K562 (cell line): ENCODE results near the gene NBEAL1. TPM values are rescaled to one million over a fixed set of nuclear protein-coding genes. Genes with fewer than 3 reads are reported as not detected.

Source experiments
- CBX2 ChIP-seq: fragments of 200-600 bp; sonication (generic); IDR thresholded peaks from one replicate; pipeline ENCODE4 v1.6.1; 2012; ENCODE audit warnings: mild to moderate bottlenecking, low read length, inconsistent platforms; ENCODE audit not compliant: insufficient read depth, poor library complexity, severe bottlenecking
- DLX4 ChIP-seq: fragments of 250-450 bp; sonication (Bioruptor Pico); IDR thresholded peaks from 2 replicates; pipeline ENCODE4 v1.6.1; 2021; ENCODE audit warnings: mild to moderate bottlenecking
- E2F1 ChIP-seq: sonication (generic); formaldehyde crosslinking; IDR thresholded peaks from 2 replicates; pipeline ENCODE4 v1.8.1; 2023; ENCODE audit warnings: mild to moderate bottlenecking, missing genetic modification reagents, moderate library complexity
- LCOR ChIP-seq: sonication (generic); formaldehyde crosslinking; IDR thresholded peaks from 2 replicates; pipeline ENCODE4 v1.8.0; 2022; ENCODE audit warnings: mild to moderate bottlenecking, missing genetic modification reagents
- MCM3 ChIP-seq: fragments of 450-650 bp; IDR thresholded peaks from 2 replicates; pipeline ENCODE4 v1.6.1; 2016
- MED1 ChIP-seq: sonication (generic); formaldehyde crosslinking; IDR thresholded peaks from 2 replicates; pipeline ENCODE4 v1.8.1; 2023; ENCODE audit warnings: missing genetic modification reagents, borderline replicate concordance
- NCOA4 ChIP-seq: fragments of 450-650 bp; IDR thresholded peaks from 2 replicates; pipeline ENCODE4 v1.6.1; 2018; ENCODE audit warnings: mild to moderate bottlenecking; ENCODE audit not compliant: partially characterized antibody
- NFRKB ChIP-seq: fragments of 450-650 bp; IDR thresholded peaks from 2 replicates; pipeline ENCODE4 v1.6.1; 2016; ENCODE audit warnings: low read depth
- NFXL1 ChIP-seq: fragments of 450-650 bp; formaldehyde crosslinking; IDR thresholded peaks from 2 replicates; pipeline ENCODE4 v1.4.0; 2021; ENCODE audit warnings: mild to moderate bottlenecking
- PHB2 ChIP-seq: fragments of 450-650 bp; IDR thresholded peaks from 2 replicates; pipeline ENCODE4 v1.6.1; 2017; ENCODE audit warnings: low read depth
- RBBP5 ChIP-seq: fragments of 200-600 bp; sonication (generic); IDR thresholded peaks from 2 replicates; pipeline ENCODE4 v1.6.1; 2012; ENCODE audit warnings: borderline replicate concordance, mild to moderate bottlenecking, low read length, control low read depth, inconsistent platforms; ENCODE audit not compliant: insufficient read depth, poor library complexity, severe bottlenecking
- RBM34 ChIP-seq: fragments of 200-400 bp; formaldehyde crosslinking; IDR thresholded peaks from 2 replicates; pipeline ENCODE4 v1.6.1; 2018; ENCODE audit warnings: low read length, borderline replicate concordance; ENCODE audit not compliant: insufficient read depth
- SAP30 ChIP-seq: fragments of 200-600 bp; sonication (generic); IDR thresholded peaks from 2 replicates; pipeline ENCODE4 v1.6.1; 2012; ENCODE audit warnings: borderline replicate concordance, low read depth, mild to moderate bottlenecking, moderate library complexity, low read length, control low read depth, inconsistent platforms; ENCODE audit not compliant: insufficient read depth, poor library complexity, severe bottlenecking
- TAF1 ChIP-seq: IDR thresholded peaks from 2 replicates; pipeline ENCODE4 v1.6.1; 2011; ENCODE audit warnings: mild to moderate bottlenecking, low read length, moderate library complexity; ENCODE audit not compliant: insufficient read depth, control insufficient read depth, severe bottlenecking; ENCODE audit errors: extremely low read depth
- TAF7 ChIP-seq: fragments of 450-650 bp; IDR thresholded peaks from 2 replicates; pipeline ENCODE4 v1.6.1; 2016; ENCODE audit warnings: missing genetic modification characterization, missing compliant biosample characterization
- TFE3 ChIP-seq: fragments of 450-650 bp; formaldehyde crosslinking; IDR thresholded peaks from 2 replicates; pipeline ENCODE4 v1.4.0; 2020; ENCODE audit warnings: mild to moderate bottlenecking, mixed read lengths
- ZBTB43 ChIP-seq: sonication (generic); formaldehyde crosslinking; IDR thresholded peaks from 2 replicates; pipeline ENCODE4 v1.8.0; 2023; ENCODE audit warnings: mild to moderate bottlenecking, missing genetic modification reagents
- ZNF445 ChIP-seq: fragments of 250-450 bp; sonication (Bioruptor Pico); IDR thresholded peaks from 2 replicates; pipeline ENCODE4 v1.4.0; 2020; ENCODE audit warnings: low read depth, mild to moderate bottlenecking, moderate library complexity
- polyA plus RNA-seq, 8 experiments: library from polyadenylated mRNA; depleted of rRNA in 4 of 8; stranded (reverse) in 5 of 8; unstranded in 3 of 8; fragments of >200 nt; fragmentation: Nextera tagmentation in 2 of 8; fragmentation: Illumina TruSeq in 1 of 8; extraction: Ambion mirVana in 2 of 8; extraction: Trizol in 1 of 8; gene quantifications; 2 replicates each; pipeline versions ENCODE4 v1.2.1 to v1.2.3, GENCODE V29; 2011 to 2014; ENCODE audit warnings: inconsistent platforms in 1 of 8, missing spikeins in 1 of 8
- total RNA-seq, 7 experiments: library from RNA; depleted of rRNA in 6 of 7; stranded (reverse); fragments of >200 nt in 6 of 7; fragmentation: Illumina TruSeq in 2 of 7; extraction: Trizol in 2 of 7; gene quantifications; 2 replicates each; pipeline versions ENCODE4 v1.2.1 to v1.2.3, GENCODE V29; 2011 to 2021; ENCODE audit warnings: low replicate concordance in 1 of 7
- TF ChIP-seq, protein P1 (sequence below): conservative IDR thresholded peaks from 2 replicates; pipeline ENCODE4 v1.6.1; 2011; ENCODE audit warnings: low read depth, mild to moderate bottlenecking, low read length; ENCODE audit not compliant: control insufficient read depth
- TF ChIP-seq, protein P2 (sequence below): IDR thresholded peaks from 3 replicates; pipeline ENCODE4 v1.6.1; 2011; ENCODE audit warnings: borderline replicate concordance, mild to moderate bottlenecking; ENCODE audit not compliant: insufficient read length, insufficient read depth

Gene NBEAL1
- total and polyA plus RNA-seq, 9 of the 15 experiments (the other 6 are each of a cell fraction or from before 2014, with no cell fraction given) = 2.1 to 13.5 (median 7.3) TPM

- TF ChIP-seq DLX4 (CRISPR knock-in tag) (no peak), LCOR (CRISPR knock-in tag) (no peak), CBX2 (no peak), TAF1 (peak; percentile 44), TFE3 (no peak), RBBP5 (no peak), PHB2 (no peak), ZNF445 (CRISPR knock-in tag) (no peak), MCM3 (no peak), NFXL1 (no peak), SAP30 (no peak), TAF7 (no peak), NFRKB (0 out of 2 replicates have a peak, but pooled peaks have one; percentile 42), ZBTB43 (no peak), RBM34 (no peak), E2F1 (no peak), MED1 (CRISPR knock-in tag) (no peak), NCOA4 (no peak)
- TF ChIP-seq, protein P1, sequence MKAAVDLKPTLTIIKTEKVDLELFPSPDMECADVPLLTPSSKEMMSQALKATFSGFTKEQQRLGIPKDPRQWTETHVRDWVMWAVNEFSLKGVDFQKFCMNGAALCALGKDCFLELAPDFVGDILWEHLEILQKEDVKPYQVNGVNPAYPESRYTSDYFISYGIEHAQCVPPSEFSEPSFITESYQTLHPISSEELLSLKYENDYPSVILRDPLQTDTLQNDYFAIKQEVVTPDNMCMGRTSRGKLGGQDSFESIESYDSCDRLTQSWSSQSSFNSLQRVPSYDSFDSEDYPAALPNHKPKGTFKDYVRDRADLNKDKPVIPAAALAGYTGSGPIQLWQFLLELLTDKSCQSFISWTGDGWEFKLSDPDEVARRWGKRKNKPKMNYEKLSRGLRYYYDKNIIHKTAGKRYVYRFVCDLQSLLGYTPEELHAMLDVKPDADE = no peak
- TF ChIP-seq, protein P2, sequence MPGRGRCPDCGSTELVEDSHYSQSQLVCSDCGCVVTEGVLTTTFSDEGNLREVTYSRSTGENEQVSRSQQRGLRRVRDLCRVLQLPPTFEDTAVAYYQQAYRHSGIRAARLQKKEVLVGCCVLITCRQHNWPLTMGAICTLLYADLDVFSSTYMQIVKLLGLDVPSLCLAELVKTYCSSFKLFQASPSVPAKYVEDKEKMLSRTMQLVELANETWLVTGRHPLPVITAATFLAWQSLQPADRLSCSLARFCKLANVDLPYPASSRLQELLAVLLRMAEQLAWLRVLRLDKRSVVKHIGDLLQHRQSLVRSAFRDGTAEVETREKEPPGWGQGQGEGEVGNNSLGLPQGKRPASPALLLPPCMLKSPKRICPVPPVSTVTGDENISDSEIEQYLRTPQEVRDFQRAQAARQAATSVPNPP = no peak
These were observed 48.7 kb upstream of the NBEAL1 start (continued) for GRCh38 chr2:202965810-202966460.
